Fibroblast of mammary gland (primary cell): ENCODE measurements around the gene CRAMP1.
"Not testable (repeated sequence)": the region's sequence is repeated elsewhere in the genome, so short reads cannot be mapped to it uniquely, and the experiment has no call there.

ENCODE experiments used
- DNase-seq: peaks from one replicate; pipeline ENCODE4 v3.0.0-alpha.2; 2010; ENCODE audit warnings: low read depth
- H3K4me3 ChIP-seq: 2 replicates; pipeline ENCODE4 v1.5.1; 2011; ENCODE audit warnings: low read depth, mild to moderate bottlenecking, low read length, moderate library complexity; ENCODE audit not compliant: control insufficient read depth
- TF ChIP-seq, protein P1 (sequence below): conservative IDR thresholded peaks from 2 replicates; pipeline ENCODE4 v1.5.1; 2011; ENCODE audit warnings: low read depth, low read length, inconsistent platforms; ENCODE audit not compliant: control insufficient read depth, insufficient read depth

Gene CRAMP1

DNA sequence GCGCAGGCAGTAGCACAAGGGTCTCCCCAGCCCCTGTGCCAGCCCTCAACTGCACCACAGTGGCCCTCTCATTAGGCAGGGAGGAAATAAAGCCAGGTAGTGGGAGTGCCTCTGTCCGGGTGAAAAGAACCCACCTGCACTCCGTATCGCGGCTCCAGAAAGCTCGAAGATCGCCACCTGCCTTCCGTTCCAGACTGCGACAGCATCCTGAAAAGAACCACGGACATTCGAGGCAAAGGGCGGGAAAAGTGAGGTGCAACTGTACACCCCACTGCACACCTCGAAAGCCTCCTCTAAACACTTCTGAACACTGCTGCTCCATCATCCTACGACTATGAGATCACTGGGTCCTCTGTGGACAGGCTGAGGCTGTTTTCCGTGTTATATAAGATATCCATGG lies 29.0 kb upstream of the CRAMP1 start:
- H3K4me3 ChIP-seq = no peak overlapping the region
- DNase-seq = no peak
- TF ChIP-seq, protein P1, sequence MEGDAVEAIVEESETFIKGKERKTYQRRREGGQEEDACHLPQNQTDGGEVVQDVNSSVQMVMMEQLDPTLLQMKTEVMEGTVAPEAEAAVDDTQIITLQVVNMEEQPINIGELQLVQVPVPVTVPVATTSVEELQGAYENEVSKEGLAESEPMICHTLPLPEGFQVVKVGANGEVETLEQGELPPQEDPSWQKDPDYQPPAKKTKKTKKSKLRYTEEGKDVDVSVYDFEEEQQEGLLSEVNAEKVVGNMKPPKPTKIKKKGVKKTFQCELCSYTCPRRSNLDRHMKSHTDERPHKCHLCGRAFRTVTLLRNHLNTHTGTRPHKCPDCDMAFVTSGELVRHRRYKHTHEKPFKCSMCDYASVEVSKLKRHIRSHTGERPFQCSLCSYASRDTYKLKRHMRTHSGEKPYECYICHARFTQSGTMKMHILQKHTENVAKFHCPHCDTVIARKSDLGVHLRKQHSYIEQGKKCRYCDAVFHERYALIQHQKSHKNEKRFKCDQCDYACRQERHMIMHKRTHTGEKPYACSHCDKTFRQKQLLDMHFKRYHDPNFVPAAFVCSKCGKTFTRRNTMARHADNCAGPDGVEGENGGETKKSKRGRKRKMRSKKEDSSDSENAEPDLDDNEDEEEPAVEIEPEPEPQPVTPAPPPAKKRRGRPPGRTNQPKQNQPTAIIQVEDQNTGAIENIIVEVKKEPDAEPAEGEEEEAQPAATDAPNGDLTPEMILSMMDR = no peak

DNA sequence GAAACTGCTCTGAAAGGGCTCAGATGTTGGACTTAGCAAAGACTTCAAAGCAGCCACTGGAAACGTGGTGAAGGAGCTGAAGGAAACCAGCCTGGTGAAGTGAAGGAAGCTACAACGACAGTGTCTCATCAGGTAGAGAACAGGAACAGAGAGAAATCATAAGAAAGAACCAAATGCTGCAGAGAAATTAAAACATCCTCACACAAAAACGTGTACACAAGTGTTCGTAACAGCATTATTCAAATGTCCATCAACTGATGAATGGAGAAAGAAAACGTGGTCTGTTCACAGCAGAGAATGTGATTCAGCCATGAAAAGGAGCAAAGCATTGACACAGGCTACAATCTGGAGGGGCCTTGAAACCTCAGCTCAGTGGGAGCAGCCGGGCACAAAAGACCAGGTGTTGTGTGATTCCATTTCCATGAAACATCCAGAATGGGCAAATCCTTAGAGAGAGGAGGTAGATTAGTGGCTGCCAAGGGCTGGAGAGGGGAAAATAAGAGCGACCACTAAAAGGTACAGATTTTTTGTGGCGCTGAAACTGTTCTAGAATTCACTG lies 27.2 kb upstream of the CRAMP1 start:
- no peak for DNase-seq
- TF ChIP-seq, protein P1 = no peak
- H3K4me3 ChIP-seq = no peak overlapping the region

DNA sequence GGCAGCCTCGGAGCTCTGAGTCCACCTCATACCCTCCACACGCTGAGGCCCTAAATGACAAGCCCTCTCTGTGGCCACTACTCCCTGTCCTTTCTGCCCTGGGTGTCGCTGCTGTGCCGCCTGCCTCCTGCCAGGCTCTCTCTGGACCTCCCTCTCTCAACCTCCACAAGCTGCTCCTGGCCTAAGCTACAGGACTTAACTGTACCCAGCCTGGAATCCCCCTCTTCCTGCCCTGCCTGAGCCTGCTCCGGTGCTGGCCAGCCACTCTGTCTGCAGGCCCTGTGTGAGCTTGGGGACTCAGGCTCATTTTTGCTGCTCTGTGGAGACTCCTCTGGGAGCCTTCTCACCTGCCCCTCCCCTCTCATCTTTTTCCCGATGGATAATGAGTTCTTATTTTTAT lies 21.8 kb upstream of the CRAMP1 start:
- DNase-seq = no peak
- TF ChIP-seq, protein P1 = no peak
- H3K4me3 ChIP-seq = no peak overlapping the region

DNA sequence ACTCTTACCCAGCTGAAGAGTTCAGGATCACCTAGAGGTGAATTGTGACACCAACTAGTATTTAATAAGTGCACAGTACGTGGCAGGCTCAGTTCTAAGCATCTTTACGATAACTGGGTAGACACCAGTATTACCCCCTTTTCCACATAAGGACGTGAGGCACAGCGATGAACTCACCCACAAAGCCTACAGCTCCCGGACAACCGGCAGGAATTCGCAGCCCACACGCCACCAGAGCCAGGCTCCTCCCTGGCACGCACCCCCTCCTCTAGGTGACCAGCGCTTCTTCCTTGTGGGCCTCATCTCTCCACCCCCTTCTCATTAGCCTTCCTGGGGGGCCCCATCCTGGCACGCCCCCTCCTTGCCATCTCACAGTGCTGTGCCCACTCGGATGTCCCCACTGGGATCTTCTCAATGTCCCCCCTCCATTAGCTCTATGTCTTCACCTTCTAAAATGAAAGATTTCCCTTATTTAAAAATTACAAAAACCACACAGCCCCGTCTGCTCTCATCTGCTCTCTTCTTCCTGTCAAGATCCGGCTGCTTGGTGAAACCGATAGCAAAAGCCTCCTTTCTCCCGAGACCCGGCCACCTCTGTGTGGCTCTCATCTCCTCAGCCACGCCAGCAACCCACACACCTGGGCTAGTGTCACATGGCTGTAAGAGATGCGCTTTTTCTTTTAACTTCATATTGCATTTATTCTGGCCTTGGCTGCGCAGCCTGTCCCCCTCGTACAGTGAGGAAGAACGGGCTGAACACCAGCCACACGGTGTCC lies 21.0 kb upstream of the CRAMP1 start:
- TF ChIP-seq, protein P1 = no peak
- no peak overlapping the region for H3K4me3 ChIP-seq
- no peak for DNase-seq

DNA sequence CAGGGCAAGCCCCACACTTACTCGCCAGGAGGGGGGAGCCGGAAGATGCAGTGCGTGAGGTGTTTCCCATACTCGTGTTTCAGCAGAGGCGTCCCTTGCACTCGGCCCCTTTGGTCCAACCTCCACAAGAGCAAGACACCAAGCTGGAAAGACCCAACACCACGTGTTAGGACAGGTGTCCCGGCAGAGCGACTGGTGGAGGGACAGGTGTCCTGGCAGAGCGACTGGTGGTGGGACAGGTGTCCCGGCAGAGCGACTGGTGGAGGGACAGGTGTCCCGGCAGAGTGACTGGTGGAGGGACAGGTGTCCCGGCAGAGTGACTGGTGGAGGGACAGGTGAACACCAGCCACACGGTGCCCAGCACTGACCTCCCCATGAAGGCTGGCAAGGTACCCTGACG lies 19.7 kb upstream of the CRAMP1 start:
- TF ChIP-seq, protein P1 = no peak
- no peak for DNase-seq
- no peak overlapping the region for H3K4me3 ChIP-seq

DNA sequence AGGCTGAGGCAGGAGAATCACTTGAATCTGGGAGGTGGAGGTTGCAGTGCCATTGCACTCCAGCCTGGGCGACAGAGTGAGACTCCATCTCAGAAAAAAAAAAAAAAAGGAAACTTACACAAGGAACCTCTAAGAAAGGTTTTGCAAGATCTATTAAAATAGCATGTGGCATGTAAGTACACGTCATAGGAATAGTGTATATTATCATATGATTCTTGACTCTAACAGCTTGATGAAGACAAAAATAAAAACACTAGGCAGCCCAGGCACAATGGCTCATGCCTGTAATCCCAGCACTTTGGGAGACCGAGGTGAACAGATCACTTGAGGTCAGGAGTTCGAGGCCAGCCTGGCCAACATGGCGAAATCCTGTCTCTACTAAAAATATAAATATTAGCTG lies 16.6 kb upstream of the CRAMP1 start:
- H3K4me3 ChIP-seq, DNase-seq: not testable (repeated sequence)

DNA sequence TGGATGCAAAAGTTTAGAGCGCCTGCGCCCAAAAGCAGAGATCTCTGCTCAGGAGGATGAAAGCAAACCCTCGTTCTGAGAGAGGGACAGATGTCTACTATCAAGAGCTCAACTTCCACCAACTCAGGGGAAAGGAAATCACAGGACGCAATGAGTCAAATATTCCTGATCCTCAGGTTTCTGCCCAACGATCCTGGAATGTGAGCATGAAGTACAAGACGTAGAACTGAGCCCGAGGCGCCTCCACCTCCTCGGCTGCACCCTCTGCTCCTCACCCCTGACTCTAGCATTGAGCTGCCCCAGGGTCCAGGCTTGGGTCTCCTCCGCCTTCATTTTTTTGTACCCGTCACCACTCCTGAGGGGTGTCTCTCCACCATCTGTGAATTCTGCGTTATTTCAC lies 15.6 kb upstream of the CRAMP1 start:
- TF ChIP-seq, protein P1 = no peak
- DNase-seq = no peak
- no peak overlapping the region for H3K4me3 ChIP-seq
